Left renal pelvis (tissue), 4 donors: ENCODE measurements around the gene GTF3C1. TPM values are rescaled to one million over a fixed set of nuclear protein-coding genes. Genes with fewer than 3 reads are reported as not detected.
"Not testable (repeated sequence)": the region's sequence is repeated elsewhere in the genome, so short reads cannot be mapped to it uniquely, and the experiment has no call there.

Experiments used
- DNase-seq, 4 donors: peaks; one replicate each; pipeline ENCODE4 v3.0.0-alpha.2; 2013; ENCODE audit warnings: low read depth in 4 of 4, low spot score in 3 of 4
- polyA plus RNA-seq, 4 donors: library from polyadenylated mRNA; unstranded; fragments of 120-200 nt; gene quantifications; one replicate each; pipeline ENCODE4 v1.2.1, GENCODE V29; 2013; ENCODE audit not compliant: insufficient read length in 4 of 4

Gene GTF3C1
- polyA plus RNA-seq, 4 donors, result 70.9 to 97.3 (median 82.7) TPM

DNA sequence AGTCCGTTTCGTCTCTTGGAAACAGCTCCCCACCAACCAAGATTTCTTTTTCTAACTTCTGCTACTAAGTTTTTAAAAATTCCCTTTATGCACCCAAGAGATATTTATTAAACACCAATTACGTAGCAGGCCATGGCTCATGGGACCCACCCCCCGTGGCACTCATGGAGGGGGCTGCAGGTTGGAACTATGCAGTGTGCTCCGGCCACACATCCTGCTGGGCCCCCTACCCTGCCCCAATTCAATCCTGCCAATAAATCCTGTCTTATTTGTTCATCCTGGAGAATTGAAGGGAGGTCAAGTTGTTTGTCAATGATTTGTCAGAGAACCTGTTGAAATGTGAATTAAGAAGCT, 99.5 kb downstream of the GTF3C1 start:
- DNase-seq, result no peak

DNA sequence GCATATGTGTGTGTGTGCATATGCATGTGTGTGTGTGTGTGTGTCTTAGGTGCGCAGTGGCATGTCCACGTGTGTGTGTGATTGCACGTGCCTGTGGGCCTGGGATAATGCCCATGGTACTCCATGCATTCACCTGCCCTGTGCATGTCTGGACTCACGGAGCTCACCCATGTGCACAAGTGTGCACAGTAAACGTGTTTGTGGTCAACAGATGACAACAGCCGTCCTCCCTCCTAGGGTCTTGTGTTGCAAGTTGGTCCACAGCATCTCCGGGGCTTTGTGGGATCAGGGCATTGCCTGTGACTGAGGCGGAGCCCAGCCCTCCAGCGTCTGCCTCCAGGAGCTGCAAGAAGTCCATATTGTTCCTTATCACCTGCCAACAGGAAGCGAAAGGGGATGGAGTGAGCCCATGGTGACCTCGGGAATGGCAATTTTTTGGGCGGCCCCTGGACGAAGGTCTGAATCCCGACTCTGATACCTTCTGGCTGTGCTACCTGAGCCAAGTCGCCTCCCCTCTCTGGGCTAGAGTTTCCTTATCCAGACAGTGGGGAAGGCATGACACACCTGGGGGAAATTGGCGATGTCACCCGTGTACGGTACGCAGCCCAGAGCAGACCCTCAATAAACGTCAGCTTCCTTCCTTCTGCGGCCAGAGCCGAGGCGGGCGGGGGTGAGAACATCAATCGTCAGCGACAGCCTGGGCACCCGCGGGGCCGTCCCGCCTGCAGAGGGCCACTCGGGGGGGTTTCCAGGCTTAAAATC, 100.1 kb downstream of the GTF3C1 start:
- DNase-seq, result no peak

DNA sequence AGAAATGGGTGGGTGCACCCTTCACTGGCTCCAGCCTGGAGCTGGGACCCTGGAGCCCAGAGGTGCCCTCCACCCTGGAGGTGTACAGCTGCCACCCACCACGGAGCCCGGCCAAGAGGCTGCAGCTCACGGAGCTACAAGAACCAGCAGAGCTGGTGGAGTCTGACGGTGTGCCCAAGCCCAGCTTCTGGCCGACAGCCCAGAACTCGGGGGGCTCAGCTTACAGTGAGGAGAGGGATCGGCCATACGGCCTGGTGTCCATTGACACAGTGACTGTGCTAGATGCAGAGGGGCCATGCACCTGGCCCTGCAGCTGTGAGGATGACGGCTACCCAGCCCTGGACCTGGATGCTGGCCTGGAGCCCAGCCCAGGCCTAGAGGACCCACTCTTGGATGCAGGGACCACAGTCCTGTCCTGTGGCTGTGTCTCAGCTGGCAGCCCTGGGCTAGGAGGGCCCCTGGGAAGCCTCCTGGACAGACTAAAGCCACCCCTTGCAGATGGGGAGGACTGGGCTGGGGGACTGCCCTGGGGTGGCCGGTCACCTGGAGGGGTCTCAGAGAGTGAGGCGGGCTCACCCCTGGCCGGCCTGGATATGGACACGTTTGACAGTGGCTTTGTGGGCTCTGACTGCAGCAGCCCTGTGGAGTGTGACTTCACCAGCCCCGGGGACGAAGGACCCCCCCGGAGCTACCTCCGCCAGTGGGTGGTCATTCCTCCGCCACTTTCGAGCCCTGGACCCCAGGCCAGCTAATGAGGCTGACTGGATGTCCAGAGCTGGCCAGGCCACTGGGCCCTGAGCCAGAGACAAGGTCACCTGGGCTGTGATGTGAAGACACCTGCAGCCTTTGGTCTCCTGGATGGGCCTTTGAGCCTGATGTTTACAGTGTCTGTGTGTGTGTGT, 100.9 kb downstream of the GTF3C1 start:
- DNase-seq, result no peak

DNA sequence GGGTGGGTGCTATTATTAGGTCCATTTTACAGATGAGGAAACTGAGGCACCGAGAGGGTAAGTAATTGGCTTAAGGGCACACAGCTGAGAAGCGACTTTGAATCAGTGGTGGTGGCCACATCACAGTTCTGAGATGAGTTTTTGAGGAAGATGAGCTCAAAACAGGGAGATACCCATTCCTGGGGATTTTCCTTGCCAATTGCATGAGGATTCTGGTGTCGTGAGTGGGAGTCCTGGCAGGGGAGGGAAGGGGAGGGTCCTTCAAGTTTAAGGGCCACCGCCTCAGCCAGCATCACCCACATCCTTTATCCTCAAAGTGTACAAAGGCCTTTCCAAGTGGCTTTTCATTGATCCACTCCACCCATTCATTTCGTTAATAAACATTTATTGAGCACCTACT, 102.4 kb downstream of the GTF3C1 start:
- no peak for DNase-seq

DNA sequence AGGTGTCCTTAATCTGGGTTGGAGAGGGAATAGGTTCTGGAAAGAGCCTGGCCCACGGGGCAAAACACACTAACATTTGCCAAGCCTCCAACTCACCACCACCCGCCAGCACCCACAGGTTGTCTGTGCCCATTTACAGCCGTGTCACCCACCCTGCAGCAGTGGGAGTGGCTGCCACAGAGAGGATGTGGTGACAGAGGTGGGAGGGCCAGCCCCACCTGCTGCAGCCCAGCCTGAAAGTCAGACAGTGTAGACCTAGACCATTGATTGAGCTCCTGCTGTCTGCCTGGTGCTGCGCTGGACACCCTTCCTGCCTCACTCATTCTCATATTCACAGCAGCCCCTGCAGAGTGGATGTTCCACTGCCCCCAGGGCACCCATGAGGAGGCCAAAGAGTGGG, 103.0 kb downstream of the GTF3C1 start:
- DNase-seq, result no peak

DNA sequence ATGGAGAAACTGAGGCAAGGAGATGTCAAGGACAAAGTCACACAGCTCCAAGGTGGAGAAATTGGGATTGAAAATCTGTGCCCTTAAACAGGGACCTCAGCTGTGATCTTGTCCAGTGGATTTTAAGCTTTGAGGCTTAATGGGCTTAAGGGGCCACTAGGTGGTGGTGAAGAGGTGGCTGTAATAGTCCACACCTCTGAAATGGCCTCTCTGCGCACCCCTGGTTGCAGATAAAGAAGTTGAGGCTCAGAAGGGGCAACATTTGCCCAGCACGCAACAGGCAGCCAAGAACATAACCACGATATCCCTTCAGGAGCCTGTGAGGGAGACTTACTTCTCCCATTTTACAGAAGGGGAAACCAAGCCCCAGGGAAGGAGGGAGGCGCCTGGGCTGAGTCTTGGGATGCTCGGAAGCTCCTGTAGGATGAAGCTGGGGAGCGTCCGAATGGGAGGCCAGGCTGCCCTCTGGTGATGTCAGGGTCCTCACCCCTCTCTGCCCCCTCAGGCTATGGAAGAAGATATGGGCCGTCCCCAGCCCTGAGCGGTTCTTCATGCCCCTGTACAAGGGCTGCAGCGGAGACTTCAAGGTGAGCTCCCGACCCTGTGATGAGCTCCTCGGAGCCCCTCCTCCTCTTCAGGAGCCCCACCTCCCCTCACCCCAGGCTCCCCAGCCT, 104.1 kb downstream of the GTF3C1 start:
- no peak for DNase-seq

DNA sequence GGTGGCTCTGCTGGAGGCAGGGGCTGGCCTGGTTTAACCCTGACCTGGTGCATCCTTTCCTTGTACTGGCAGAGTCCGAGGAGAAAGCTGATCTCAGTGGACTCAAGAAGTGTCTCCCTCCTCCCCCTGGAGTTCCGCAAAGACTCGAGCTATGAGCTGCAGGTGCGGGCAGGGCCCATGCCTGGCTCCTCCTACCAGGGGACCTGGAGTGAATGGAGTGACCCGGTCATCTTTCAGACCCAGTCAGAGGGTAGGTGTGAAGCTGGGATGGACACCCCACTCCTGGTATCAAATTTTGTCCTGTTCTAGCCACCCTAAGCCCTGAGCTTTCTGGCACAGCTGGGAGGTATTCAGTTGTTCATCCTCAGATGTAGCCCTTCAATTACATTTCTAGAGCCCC, 105.2 kb downstream of the GTF3C1 start:
- DNase-seq, result no peak

DNA sequence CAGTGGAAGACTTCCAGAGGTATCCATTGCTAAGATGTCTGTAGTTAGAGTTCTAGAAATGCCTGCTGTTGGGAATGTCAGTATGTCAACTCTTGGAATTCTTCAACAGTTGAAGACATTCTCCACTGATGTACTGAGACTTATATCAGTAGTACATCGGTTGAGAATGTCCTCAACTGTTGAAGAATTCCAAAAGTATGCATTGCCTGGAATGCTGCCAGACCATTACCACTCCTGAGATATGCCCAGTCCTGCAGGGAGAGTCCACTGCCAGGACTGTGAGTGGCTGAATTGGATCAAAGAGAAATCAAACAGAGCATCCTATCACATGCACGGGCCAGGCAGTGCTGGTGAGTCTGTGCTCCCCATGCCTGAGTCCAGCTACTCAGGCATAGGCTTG, 105.7 kb downstream of the GTF3C1 start:
- no peak for DNase-seq

DNA sequence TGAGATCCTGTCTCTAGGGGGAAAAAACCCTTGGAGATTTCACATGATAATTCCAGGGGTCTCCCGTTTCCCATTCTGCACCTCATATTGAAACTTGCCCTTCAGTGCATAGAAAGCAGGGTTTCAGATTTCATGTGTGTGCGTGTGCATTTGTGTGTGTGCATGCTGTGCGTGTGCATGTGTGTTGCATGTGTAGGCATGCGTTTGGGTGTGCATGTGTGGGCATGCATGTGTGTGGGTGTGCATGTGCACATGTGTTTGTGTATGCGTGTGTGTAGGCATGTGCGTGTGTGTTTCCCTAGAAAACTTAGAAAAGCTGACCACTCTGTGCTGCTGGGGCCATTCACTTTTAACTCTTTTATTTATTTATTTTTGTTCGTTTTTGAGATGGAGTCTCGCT, 107.7 kb downstream of the GTF3C1 start:
- no peak for DNase-seq

DNA sequence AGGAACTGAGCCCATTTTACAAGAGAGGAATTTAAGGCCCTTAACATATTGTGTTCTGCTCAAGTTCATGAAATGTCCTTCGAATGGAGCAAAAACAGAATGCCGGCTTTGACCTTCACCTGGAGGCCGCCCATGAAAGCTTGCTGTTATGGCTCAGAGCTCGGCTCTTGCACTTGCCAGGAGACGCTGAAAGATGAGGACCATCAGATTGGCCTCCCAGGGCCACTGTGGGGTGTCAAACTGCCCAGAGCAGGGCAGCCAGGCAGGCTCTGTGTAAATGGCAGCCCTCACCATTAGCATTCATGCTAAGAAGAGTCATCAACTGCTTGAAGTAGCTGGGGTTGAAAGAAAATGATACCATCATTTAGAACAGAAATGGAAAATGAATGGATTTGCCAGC, 108.4 kb downstream of the GTF3C1 start:
- no peak for DNase-seq

DNA sequence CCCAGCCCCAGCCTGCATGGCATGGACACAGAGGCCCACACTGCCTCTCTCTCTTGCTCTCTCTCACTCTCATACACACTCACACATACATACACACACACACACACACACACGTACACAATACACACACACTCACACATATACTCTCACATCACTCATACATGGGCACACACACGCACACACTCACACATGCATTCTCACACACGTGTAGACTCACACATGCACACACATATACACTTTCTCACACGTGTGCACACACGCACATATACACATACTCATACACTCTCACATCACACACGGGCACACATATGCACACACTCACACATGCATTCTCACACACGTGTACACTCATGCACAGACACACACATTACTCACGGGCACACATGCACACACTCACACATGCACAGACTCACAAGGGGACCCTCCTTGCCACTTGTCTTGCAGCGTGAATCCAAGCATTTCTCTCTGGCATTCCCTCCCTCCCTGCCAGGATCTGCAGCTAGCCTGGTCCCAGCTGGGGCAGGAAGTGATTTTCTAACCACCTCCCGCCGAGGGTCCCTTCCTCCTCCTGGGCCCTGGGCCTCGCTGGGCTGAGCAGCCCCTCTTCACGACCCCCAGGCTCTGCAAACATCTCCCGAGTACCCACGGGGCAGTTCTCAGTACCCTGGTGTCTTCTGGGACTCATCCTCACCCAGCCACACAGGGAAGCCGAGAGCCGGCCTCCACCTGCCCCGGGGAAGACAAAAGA, 110.3 kb downstream of the GTF3C1 start:
- DNase-seq, result no peak

DNA sequence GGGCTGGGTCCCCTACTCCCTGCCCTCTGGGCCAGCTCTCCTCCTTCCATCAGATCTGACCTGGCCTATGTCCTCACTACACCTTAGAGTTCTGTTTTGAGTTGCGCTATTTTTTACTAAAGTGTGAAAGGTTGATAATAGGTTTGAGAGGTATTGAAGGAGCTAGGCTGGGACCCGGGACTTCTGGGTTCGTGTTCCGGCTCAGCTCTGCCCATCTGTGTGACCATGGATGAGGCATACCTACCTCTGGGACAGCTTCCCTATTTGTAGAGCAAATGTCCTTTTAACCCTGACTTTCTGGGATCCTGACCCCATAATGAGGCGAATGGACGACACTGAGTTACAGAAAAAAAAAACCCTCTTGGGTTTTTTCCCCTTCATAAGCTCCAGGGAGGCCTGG, 111.8 kb downstream of the GTF3C1 start:
- no peak for DNase-seq

DNA sequence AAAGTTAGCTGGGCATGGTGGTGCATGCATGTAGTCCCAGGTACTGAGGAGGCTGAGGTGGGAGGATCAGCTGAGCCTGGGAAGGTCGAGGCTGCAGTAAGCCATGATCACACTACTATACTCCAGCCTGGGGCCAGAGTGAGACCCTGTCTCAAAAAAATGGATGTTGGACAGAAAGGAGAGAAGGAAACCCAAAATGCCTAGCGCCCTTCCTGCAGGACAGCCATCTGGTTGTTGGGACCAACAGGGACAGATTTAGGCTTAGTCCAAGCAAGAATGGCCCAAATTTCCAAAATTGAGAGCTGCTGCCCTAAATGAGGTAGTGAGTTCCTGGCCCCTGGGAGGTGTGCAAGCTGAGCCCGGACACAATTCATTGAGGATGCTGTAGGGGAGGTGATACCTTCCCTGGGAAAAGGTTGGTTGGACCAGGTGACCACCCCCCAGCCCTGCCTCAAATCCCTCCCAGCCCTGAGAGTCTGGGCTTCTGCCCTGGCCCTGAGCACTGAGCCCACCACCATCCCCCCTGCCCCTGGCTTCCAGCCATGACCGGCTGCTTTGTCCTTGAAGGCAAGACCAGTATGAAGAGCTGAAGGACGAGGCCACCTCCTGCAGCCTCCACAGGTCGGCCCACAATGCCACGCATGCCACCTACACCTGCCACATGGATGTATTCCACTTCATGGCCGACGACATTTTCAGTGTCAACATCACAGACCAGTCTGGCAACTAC, 112.6 kb downstream of the GTF3C1 start:
- no peak for DNase-seq

DNA sequence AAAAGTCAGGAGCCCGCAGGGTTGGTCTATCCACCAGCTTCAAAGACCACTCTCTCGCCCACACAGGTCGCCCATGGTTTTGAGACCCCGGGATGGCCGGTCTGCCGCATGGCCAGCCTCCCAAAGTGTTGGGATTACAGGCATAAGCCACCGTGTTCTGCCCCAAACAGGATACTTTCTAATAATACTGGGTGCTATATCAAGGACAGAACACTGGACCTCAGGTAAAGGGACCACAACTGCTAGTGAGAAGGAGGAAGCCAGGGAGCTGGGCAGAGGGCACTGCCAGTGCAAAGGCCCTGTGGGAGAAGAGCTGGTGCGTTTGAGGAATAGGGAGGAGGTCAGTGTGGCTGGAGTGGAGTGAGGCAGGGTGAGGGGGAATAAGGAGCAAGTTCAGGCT, 113.6 kb downstream of the GTF3C1 start:
- DNase-seq, result no peak

DNA sequence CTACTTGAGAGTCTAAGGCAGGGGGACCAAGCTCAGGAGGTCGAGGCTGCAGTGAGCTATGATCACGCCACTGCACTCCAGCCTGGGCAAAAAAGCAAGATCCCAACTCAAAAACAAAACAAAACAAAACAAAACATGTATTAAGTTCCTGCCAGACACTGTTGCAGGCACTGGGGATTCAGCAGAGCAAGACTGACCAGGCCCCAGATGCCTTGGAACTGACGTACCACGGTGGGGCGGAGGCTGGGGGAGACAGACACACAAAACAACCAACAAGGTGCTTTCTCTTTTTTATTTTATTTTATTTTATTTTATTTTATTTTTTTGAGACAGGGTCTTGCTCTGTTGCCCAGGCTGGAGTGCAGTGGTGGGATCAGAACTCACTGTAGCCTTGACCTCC, 114.6 kb downstream of the GTF3C1 start:
- DNase-seq, result not testable (repeated sequence)

DNA sequence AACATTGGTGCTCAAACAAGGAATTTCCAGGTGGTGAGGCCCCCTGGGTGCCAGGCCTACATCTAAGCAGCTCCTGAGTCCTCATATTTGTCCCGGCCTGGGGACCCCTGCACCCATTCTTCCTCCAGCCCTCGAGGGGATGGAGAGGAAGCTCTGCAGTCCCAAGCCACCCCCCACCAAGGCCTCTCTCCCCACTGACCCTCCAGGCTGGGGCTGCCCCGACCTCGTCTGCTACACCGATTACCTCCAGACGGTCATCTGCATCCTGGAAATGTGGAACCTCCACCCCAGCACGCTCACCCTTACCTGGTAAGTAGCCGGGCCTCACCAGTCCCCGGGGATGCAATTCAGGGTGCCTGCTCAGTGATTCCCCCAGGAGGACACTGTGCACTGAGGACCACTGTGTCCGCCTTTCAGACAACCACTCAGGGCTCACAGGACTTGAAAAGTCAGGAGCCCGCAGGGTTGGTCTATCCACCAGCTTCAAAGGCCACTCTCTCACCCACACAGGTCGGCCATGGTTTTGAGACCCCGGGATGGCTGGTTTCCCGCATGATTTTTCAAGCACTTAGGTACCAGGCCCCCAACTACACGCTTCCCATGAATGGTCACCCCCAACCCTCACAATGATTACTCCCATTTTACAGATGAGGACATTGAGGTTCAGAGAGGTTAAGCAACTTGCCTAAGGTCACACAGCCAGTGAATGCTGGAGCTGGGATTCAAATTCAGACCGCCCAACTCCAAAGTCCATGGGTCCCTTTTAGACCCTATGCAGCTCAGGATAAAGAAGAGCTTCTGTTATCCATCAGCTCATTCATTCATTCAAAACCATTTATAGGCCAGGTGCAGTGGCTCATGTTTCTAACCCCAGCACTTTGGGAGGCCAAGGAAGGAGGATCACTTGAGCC, 115.3 kb downstream of the GTF3C1 start:
- no peak for DNase-seq

DNA sequence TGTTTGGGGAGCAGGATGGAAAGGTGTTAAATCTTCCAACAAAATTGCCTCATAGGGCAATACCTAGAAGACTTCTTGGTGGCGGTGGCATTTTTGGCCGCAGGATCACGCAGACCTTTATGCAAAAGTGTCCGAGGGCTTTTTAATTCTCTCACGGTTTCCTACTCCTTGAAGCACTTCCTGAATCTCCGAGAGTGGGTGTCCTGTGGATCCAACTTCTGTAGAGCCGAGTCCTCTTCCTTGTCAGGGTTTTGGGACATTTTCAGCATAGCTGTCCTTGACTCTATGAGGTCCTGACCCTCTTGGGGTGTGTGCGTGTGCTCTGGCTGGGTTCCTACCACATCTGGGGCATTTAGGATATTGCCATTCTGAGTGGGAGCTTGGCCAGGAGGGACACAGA, 116.1 kb downstream of the GTF3C1 start:
- DNase-seq, result no peak

DNA sequence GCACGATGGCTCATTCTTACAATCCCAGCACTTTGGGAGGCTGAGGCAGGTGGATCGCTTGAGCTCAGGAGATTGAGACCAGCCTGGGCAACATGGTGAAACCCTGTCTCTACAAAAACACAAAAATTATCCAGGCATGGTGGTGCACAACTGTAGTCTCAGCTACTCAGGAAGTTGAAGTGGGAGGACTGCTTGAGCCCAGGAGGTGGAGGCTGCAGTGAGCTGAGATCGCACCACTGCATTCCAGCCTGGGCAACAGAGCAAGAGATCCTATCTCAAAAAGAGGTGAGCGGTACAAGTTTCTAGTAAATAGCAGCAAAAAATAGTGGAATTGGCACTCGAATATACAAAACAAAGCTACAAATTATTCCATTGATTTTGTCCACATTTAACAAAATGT, 116.5 kb downstream of the GTF3C1 start:
- DNase-seq, result not testable (repeated sequence)

DNA sequence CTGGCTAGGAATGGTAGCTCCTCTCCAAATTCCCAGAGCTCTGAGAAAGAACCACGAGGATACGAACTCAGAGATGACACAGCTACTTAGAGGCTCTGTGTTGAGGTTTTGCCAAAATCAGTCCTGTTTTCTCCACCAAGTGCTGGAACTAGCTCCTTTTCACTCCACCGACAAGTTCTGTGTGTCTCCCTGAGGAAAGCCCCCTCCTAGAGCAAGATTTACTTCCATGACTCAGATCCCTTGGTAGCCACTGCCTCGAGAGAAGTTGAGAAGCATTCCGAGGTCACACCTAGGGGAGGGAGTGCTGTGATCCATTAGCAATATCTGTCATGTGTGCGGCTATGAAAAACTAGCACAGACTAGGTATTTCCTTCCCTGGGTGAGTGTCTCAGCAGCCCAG, 117.2 kb downstream of the GTF3C1 start:
- DNase-seq, result no peak
